Stimulated activated CD8-positive, alpha-beta memory T cell treated with anti-CD3 and anti-CD28 coated beads, Interleukin-4, amount 100 ng/mL, for 4 hours (primary cell): Measurements from ENCODE around the gene CDK19.

Experiments used
- DNase-seq, 2 donors: peaks; one replicate each; pipeline ENCODE4 v3.0.0-alpha.2; 2020; ENCODE audit warnings: low read depth in 2 of 2, low spot score in 1 of 2

The CDK19 gene

DNA sequence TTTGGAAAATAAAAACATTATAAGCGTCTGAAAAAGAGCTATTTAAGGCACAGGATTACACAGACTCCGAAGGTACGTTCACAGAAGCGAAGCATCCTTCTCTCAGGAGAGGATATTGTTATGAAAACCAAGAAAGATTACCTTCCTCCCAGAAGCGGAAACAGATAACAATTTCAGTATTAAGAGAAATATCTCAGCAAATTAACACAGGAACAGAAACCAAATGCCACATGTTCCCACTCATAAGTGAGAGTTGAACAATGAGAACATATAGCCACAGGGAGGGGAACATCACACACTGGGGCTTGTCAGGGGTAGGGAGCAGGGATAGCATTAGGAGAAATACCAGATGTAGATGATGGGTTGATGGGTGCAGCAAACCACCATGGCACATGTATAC, 109.7 kb downstream of the CDK19 start:
- DNase-seq, result no peak

DNA sequence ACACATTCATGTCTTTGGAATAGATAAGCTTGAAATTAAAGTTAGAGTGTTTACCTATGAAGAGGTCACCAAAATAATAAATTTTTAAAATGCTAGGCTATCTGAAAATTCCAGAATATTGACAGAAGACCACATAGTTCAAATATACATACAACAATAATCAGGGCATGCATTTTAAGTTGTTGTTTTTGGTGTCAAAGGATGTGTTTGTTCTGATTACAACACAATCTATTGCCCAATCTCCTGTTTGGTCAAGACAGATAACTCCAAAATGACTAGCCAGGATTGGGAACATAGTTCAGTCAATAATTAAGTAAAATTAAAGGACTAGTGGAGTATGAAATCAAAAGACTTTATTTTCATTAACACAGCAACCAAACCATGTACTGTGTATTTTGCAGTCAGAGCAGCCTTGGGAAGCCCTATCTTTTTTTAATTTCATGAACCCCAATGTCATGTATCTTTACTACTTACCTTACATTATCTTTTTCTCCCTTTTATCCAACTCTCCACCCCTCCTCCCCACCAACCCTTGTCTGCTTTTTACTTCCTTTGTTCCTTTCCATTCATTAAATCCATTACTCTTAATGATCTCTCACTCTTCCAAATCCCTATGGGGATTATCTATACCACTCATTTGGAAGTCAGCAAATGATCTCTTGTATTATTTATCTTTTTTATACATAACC, 111.2 kb downstream of the CDK19 start:
- no peak for DNase-seq

- no peak for DNase-seq
Measured at GRCh38 chr6:110703010-110703905, 112.0 kb downstream of the CDK19 start.

- DNase-seq, result no peak
Measured at GRCh38 chr6:110699780-110700179, 115.5 kb downstream of the CDK19 start.

GRCh38 chr6:110693994-110694393, 121.3 kb downstream of the CDK19 start:
- no peak for DNase-seq

DNA sequence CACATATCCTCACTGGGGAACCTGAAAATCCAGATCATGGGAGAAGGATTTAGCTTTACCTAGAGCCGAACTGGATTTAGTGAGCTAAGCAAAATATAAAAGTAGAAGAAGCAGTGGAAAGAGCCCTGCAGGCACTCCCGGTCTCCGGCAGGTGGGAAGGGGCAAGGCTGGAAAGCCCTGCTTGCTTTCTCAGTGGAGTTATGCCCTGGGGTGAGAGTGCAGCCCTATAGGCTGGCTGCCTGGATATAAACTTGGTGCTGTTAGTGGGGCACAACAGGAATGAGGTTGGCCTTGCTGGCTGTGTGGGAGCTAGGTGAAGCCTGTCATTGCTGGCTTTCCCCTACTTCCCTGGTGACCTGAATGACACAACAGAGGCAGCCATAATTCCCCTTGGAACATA, 122.0 kb downstream of the CDK19 start:
- no peak for DNase-seq

GRCh38 chr6:110690916-110691315, 124.4 kb downstream of the CDK19 start:
- no peak for DNase-seq

- DNase-seq, result no peak
Measured at GRCh38 chr6:110690106-110690654, 125.1 kb downstream of the CDK19 start.

DNA sequence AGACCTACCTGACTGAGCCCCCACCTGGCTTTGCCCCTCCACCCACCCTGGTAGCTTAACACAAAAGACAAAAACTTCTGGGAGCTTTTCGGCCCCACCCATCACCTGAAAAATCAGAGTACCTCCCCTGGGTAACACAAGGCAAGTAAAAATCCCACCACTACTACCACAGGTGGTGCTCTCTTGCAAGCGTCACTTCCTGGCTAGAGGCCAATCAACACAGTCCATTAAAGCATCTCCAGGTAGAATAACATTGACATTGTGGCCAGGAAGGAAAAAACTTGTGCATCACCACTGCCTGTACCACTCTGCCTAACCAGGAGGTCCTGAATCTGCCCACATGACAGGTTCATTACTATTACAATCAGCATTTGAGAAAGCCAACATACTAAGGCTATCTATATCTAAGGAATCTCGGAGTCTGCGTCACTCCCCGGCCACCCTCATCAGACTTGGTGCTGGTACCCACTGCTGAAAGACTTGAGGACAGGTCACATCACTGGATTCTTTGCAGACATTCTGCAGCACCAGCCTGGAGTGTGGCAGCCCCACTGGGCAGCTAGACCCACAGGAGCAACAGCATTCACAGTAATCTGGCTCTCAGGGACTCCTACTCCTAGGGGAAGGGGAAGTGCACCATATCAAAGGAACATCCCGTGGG, 125.9 kb downstream of the CDK19 start:
- no peak for DNase-seq

- no peak for DNase-seq
Measured at GRCh38 chr6:110688661-110689268, 126.5 kb downstream of the CDK19 start.

- no peak for DNase-seq
Measured at GRCh38 chr6:110687326-110687725, 127.9 kb downstream of the CDK19 start.

- no peak for DNase-seq
Measured at GRCh38 chr6:110683241-110683640, 132.0 kb downstream of the CDK19 start.

DNA sequence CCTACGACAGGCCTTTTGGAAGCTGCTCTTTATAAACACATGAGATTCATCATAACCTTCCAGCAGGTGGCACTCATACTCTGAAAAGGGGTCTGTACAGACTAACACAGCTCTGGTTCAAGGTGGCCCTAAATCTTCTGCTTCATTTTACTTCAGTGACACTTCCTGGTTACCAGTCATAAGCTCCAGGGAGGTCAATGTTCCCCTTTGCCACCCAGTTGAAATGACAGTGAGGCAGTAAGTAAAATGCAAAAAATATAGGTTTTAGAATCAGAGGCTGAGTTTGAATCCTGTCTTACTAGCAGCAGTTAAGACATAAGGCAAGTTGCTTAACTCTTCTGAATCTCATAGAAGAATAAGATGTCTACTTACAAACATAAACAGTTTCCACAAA, 132.8 kb downstream of the CDK19 start:
- peak; percentile 18 to 30 for DNase-seq

DNA sequence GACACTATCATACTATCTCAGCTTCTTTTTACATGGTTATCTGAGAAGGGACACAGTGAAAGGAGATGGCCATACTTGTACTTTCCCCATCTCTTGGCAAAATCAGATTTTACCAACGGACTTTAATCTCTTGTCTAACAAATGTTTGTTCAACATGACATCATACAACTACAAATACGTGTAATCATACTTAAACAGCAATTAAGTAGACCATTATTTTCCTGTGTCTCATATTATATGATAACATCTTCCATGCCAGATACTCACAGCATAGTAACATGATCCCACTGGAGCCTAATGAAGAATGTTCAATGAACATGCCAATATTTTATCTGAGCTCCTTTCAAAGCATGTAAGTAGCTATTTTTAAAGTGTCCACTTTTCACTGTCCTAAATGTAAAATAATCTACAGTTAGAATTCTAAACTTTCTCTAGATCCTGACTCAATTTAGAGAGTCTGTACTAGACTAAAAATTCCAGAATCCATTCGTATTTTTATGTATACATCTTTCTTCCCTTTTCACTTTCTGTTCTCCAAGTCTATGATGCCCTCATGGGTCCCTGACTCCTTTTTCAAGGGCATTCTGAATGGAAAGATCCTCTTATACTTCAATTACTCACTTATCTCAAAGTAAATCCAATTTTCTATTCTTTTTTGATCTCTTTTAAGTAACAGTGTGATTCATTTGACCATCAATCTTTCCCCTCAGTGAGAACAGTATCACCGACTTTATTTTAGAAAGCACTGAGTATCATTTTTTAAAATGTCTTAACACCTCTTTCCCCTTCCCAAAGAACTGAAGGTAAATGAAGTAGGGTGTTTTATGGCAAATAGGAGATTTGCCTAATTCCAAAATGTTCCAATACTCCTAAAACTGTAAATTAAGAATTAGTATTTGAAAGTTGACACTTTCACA, 133.5 kb downstream of the CDK19 start:
- no peak for DNase-seq

DNA sequence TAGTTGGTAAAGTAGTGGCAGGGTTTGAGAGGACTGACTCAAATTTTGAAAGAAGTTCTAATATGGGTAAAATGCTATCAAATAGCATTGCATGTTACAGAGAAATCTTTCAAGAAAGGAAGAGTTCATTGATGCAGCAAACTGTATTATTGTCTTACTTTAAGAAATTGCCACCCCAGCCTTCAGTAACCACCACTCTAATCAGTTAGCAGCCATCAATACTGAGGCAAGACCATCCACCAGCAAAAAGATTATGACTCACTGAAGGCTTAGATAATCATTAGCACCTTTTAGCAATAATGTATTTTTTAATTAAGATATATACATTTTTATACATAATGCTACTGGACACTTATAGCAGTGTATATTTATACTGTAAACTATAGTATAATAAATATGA, 138.9 kb downstream of the CDK19 start:
- no peak for DNase-seq

DNA sequence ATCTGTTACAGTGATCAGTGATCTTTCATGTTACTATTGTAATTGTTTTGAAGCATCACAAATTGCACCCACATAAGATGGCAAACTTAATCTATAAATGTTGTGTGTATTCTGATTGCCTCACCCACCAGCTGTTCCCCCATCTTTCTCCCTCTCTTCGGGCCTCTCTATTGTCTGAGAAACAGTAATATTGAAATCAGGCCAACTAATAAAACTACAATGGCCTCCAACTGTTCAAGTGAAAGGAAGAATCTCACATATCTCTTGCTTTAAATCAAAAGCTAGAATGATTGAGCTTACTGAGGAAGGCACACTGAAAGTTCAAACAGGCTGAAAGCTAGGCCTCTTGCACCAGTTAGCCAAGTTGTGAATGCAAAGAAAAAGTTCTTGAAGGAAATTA, 141.2 kb downstream of the CDK19 start:
- no peak for DNase-seq

DNA sequence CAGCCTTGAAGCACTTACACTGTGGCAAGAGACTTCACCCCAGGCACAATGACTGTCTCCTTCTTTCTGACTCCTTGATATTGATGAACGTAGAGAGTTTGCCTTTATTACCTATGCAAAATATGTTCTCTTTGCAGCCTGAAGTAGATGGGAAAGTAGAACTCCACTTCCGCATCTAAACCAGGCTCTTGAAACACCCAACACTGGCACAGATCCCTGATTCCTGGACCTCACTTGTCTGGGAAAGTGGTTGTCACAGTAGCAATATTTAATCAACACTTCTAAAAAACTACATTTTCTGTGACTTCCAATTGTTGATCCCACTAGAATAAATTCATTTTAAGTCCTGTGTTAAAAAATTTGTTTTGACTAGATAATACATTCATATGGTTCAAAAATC, 143.1 kb downstream of the CDK19 start:
- no peak for DNase-seq

- no peak for DNase-seq
Measured at GRCh38 chr6:110671447-110671846, 143.8 kb downstream of the CDK19 start.

DNA sequence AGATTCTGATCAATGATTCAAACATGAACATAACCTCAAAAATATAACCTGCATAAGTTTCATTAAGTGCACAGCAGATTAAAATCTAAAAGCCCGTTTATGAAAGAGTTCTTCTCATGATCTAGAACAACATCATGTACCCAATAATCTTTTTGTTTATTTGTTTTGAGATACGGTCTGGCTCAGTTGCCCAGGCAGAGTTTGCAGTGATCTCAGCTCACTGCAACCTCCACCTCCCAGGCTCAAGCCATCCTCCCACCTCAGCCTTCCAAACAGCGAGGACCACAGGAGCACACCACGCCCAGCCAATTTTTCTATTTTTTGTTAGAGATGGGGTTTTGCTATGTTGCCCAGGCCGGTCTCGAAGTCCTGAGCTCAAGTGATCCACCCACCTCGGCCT, 149.7 kb downstream of the CDK19 start:
- DNase-seq, result no peak

DNA sequence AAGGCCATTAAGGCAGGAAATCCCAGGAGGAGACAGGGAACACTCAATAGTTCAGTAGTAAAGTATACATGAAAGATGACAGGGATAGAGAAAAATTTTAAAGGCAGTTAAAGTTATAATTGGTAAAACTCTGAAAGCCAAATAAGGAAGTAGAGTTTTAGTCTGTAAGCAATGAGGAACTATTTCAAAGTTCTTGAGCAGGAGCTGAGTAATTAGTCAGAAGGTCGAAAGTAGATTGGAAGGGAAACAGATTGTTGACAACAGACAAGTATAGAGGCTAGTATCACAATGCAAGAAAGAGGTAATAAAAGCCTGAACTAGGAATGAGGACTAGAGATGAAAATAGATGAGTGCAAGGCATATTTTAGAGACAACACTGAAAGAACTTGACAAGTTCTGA, 150.3 kb downstream of the CDK19 start:
- DNase-seq, result no peak
